OCI-LY7 (cell line): Measurements from ENCODE around the gene RNF217. TPM values are rescaled to one million over a fixed set of nuclear protein-coding genes. Genes with fewer than 3 reads are reported as not detected.

Experiments
- BruUV-seq: library from RNA; stranded (reverse); fragments of 400-500 nt; replicated peaks from 2 replicates; lab custom pipeline; 2021; lab: Mats Ljungman, UMichigan
- CTCF ChIA-PET: fragments of 300-600 bp; sonication (Branson Sonifier 250); formaldehyde crosslinking; loops from one replicate; lab custom pipeline; 2022; ENCODE audit warnings: antibody characterized with exemption; ENCODE audit not compliant: unreplicated experiment; lab: Charles Lee
- POLR2A ChIA-PET: fragments of 300-600 bp; sonication (Branson Sonifier 250); formaldehyde crosslinking; loops from one replicate; lab custom pipeline; 2022; ENCODE audit warnings: antibody characterized with exemption; lab: Charles Lee
- DNase-seq: peaks from one replicate; pipeline ENCODE4 v3.0.0-alpha.2; 2015; ENCODE audit warnings: low spot score
- H2AFZ ChIP-seq: fragments of 200-600 bp; sonication (generic), shearing (Covaris generic); 2 replicates; pipeline ENCODE4 v1.6.1; 2014; ENCODE audit warnings: mild to moderate bottlenecking, antibody characterized with exemption, low read length, moderate library complexity
- H3K27ac ChIP-seq: fragments of 200-600 bp; sonication (generic); 2 replicates; pipeline ENCODE4 v1.5.1; 2014; ENCODE audit warnings: mixed run types, low read depth, mild to moderate bottlenecking, moderate library complexity, low read length, inconsistent platforms; ENCODE audit not compliant: poor library complexity, severe bottlenecking
- H3K36me3 ChIP-seq: fragments of 200-600 bp; sonication (generic); 2 replicates; pipeline ENCODE4 v1.6.1; 2014; ENCODE audit warnings: mild to moderate bottlenecking, antibody characterized with exemption, low read length, moderate library complexity, mixed read lengths; ENCODE audit not compliant: insufficient read depth
- H3K4me1 ChIP-seq: fragments of 200-600 bp; sonication (generic); 2 replicates; pipeline ENCODE4 v1.5.1; 2014; ENCODE audit warnings: mild to moderate bottlenecking, low read length; ENCODE audit not compliant: insufficient read depth, poor library complexity, severe bottlenecking
- H3K4me2 ChIP-seq: fragments of 200-600 bp; sonication (generic); 2 replicates; pipeline ENCODE4 v1.6.1; 2014; ENCODE audit warnings: mild to moderate bottlenecking, low read length
- H3K4me3 ChIP-seq: fragments of 200-600 bp; sonication (generic); 2 replicates; pipeline ENCODE4 v1.5.1; 2014; ENCODE audit warnings: mild to moderate bottlenecking, low read depth, low read length; ENCODE audit not compliant: poor library complexity, severe bottlenecking
- H3K79me2 ChIP-seq: fragments of 200-600 bp; sonication (generic); 2 replicates; pipeline ENCODE4 v1.6.1; 2016; ENCODE audit warnings: low read depth, mild to moderate bottlenecking, low read length, moderate library complexity, mixed read lengths; ENCODE audit not compliant: insufficient read depth
- H3K9me2 ChIP-seq: fragments of 200-600 bp; sonication (generic); 2 replicates; pipeline ENCODE4 v1.6.1; 2016; ENCODE audit warnings: mild to moderate bottlenecking, low read length, mixed read lengths; ENCODE audit not compliant: insufficient read depth
- H3K9me3 ChIP-seq: fragments of 200-600 bp; sonication (generic); 2 replicates; pipeline ENCODE4 v1.6.1; 2014; ENCODE audit warnings: mild to moderate bottlenecking, mixed run types, low read length, mixed read lengths
- H4K20me1 ChIP-seq: fragments of 200-600 bp; sonication (generic); 2 replicates; pipeline ENCODE4 v1.6.1; 2014; ENCODE audit warnings: mild to moderate bottlenecking, antibody characterized with exemption, low read length, moderate library complexity, mixed read lengths; ENCODE audit not compliant: insufficient read depth
- CTCF ChIP-seq: fragments of 200-600 bp; sonication (generic); conservative IDR thresholded peaks from 2 replicates; pipeline ENCODE4 v1.5.1; 2014; ENCODE audit warnings: mild to moderate bottlenecking, antibody characterized with exemption, low read length, moderate library complexity, mixed read lengths
- EZH2phosphoT487 ChIP-seq: fragments of 200-600 bp; sonication (generic); IDR thresholded peaks from 2 replicates; pipeline ENCODE4 v1.6.1; 2018; ENCODE audit warnings: low read depth, borderline replicate concordance, mild to moderate bottlenecking, mixed run types, antibody characterized with exemption, low read length, moderate library complexity, mixed read lengths
- intact Hi-C: fragments of 100-400 bp; cut with micrococcal nuclease; formaldehyde crosslinking; loops from one replicate; pipeline ENCODE4 v1.10.0; 2022; ENCODE audit not compliant: unreplicated experiment
- total RNA-seq, 2 experiments: library from RNA; depleted of rRNA in 1 of 2; stranded (reverse); fragments of >200 nt in 1 of 2; shearing (Covaris generic) in 1 of 2; gene quantifications; 2 replicates each; pipeline ENCODE4 v1.2.3, GENCODE V29; 2014 to 2022

Gene RNF217
- total RNA-seq, 2 experiments from 2014 or later: not detected

- TF ChIP-seq CTCF: no peak
- TF ChIP-seq EZH2phosphoT487: no peak
- Histone ChIP-seq H3K4me1 (no peaks in the 10 kb centered on the region), H3K27ac (no peak overlapping the region), H3K36me3 (no peaks in the 10 kb centered on the region), H4K20me1 (no peaks in the 10 kb centered on the region), H3K9me2 (no peaks in the 10 kb centered on the region), H3K4me3 (no peak overlapping the region), H3K4me2 (no peak overlapping the region), H3K79me2 (no peaks in the 10 kb centered on the region), H2AFZ (no peak overlapping the region), H3K9me3 (no peaks in the 10 kb centered on the region)
- BruUV-seq: no TSS peak
- ChIA-PET CTCF (no interaction called here), POLR2A (interaction anchor here (0.6 kb wide), 1 partner anchor 172 kb away, joined by 3 read pairs; no protein-coding TSS in a partner anchor)
- intact Hi-C loops: no loop called here
- no peak for DNase-seq
Measured at GRCh38 chr6:125048274-125048673, 86.0 kb downstream of the RNF217 start.

DNA sequence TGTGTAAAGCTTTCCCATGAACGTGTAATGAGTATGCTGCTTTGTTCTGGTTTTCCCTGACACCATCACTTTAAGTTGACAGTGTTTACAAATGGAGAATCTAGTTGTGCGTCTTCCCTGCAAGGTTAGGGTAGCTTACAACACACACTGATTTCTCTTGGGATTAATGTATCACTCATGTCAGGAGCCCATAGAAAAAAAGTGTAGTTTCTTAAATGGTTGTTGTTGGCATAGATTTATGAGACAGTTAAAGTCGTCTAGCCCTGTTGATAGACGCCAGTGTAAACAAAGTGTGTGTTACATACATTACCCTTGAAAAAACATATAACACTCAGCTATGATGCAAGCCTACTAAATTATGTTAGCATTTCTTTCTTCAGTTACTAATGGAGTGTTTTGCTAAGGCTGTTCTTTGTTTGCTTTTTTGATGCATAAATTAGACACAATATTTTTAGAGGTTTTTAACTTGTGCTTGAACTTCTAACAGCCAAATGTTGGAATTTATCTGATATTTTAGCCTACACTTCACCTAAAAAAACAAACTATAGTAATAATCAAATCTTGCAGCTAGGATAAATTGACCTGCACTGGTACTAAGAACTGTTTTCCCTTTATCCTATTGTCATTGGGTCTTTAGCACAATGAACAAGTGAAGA, 88.6 kb downstream of the RNF217 start:
- no peak overlapping the region for H2AFZ ChIP-seq
- no peaks in the 10 kb centered on the region for H3K79me2 ChIP-seq
- ChIA-PET CTCF (no interaction called here), POLR2A (no interaction called here)
- DNase-seq: no peak
- H3K4me2 ChIP-seq: no peak overlapping the region
- H3K27ac ChIP-seq: no peak overlapping the region
- no TSS peak for BruUV-seq
- TF ChIP-seq CTCF: no peak
- no peak for TF ChIP-seq EZH2phosphoT487
- no peak overlapping the region for H3K4me3 ChIP-seq
- no peaks in the 10 kb centered on the region for H4K20me1 ChIP-seq
- no peaks in the 10 kb centered on the region for H3K9me2 ChIP-seq
- intact Hi-C loops: no loop called here
- no peaks in the 10 kb centered on the region for H3K36me3 ChIP-seq
- no peaks in the 10 kb centered on the region for H3K9me3 ChIP-seq
- H3K4me1 ChIP-seq: no peaks in the 10 kb centered on the region

DNA sequence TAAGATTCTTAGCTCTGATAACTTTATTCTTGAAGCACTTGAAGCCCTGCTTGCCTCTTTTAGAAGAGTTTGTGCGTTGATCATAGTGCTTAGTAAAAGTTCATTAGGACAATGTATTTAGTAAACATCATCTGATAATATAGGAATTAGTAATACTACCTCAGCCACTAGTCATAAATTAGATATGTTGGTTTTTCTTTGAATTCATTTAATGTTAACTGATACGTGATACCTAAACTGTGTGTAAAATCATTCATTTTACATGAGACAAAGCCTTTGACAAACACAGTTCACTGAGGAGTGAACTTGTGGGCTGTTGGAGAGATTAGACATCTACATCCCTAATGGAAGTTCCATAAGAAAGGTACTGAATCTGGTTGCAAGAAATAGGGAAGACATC, 91.6 kb downstream of the RNF217 start:
- no peak overlapping the region for H3K27ac ChIP-seq
- TF ChIP-seq EZH2phosphoT487: no peak
- TF ChIP-seq CTCF: no peak
- no peak overlapping the region for H3K4me2 ChIP-seq

More for the DNA sequence above, 91.6 kb downstream of the RNF217 start:
- DNase-seq: no peak
- ChIA-PET CTCF (no interaction called here), POLR2A (no interaction called here)
- Histone ChIP-seq H3K9me3 (no peaks in the 10 kb centered on the region), H3K4me3 (no peak overlapping the region), H3K79me2 (no peaks in the 10 kb centered on the region), H3K4me1 (no peaks in the 10 kb centered on the region), H3K9me2 (no peaks in the 10 kb centered on the region), H2AFZ (no peak overlapping the region), H3K36me3 (no peaks in the 10 kb centered on the region), H4K20me1 (no peaks in the 10 kb centered on the region)
- intact Hi-C loops: no loop called here
- no TSS peak for BruUV-seq
